Daoy (cell line): ENCODE results near the gene RNF31. TPM values are rescaled to one million over a fixed set of nuclear protein-coding genes. Genes with fewer than 3 reads are reported as not detected.

ENCODE experiments used
- DNase-seq: peaks from one replicate; pipeline ENCODE4 v3.0.0-alpha.2; 2015; ENCODE audit warnings: low read depth
- total RNA-seq: library from RNA; depleted of rRNA; stranded (reverse); fragments of >200 nt; shearing (Covaris generic); gene quantifications from 2 replicates; pipeline ENCODE4 v1.2.3, GENCODE V29; 2014

Gene RNF31
- total RNA-seq, 1 experiment from 2014 or later, result 49.7 TPM

- DNase-seq, result no peak
Observed at GRCh38 chr14:24137529-24138395, 9.5 kb upstream of the RNF31 start.

GRCh38 chr14:24138396-24139271 is 8.7 kb upstream of the RNF31 start:
- no peak for DNase-seq

GRCh38 chr14:24139272-24139934 is 7.9 kb upstream of the RNF31 start:
- no peak for DNase-seq

- DNase-seq, result peak; percentile 100
Observed at GRCh38 chr14:24141097-24141880, 6.0 kb upstream of the RNF31 start, which contains the start of gene EMC9. Gene EMC9, minus strand, starts transcription at chr14:24141591. Its CDS starts 287 bp downstream, at chr14:24141304.

GRCh38 chr14:24143511-24143910 is 3.8 kb upstream of the RNF31 start:
- DNase-seq, result peak; percentile 62

- no peak for DNase-seq
Observed at GRCh38 chr14:24144451-24144850, 2.8 kb upstream of the RNF31 start.

GRCh38 chr14:24145219-24145618 is 2.1 kb upstream of the RNF31 start:
- no peak for DNase-seq

- DNase-seq, result no peak
Observed at GRCh38 chr14:24145690-24146452, 1.4 kb upstream of the RNF31 start.

GRCh38 chr14:24146453-24146977 is 783 bp upstream of the RNF31 start, which contains the start of gene PSME2:
Gene PSME2, minus strand, starts transcription at chr14:24146610. Its CDS starts 29 bp downstream, at chr14:24146581.
- peak; percentile 100 for DNase-seq

GRCh38 chr14:24147761-24148428 is 597 bp downstream of the RNF31 start:
- DNase-seq, result no peak

- DNase-seq, result no peak
Observed at GRCh38 chr14:24149302-24149969, 2.1 kb downstream of the RNF31 start.

GRCh38 chr14:24150061-24150460 is 2.8 kb downstream of the RNF31 start:
- DNase-seq, result no peak

- DNase-seq, result no peak
Observed at GRCh38 chr14:24150567-24150966, 3.3 kb downstream of the RNF31 start.

GRCh38 chr14:24150993-24151392 is 3.7 kb downstream of the RNF31 start:
- DNase-seq, result no peak

- DNase-seq, result no peak
Observed at GRCh38 chr14:24151404-24152080, 4.2 kb downstream of the RNF31 start.

GRCh38 chr14:24155100-24155499 is 7.8 kb downstream of the RNF31 start:
- no peak for DNase-seq

GRCh38 chr14:24156840-24157239 is 9.5 kb downstream of the RNF31 start:
- DNase-seq, result no peak

- DNase-seq, result no peak
Observed at GRCh38 chr14:24157331-24157730, 10.0 kb downstream of the RNF31 start.
